ENCODE measurements around the gene ZNF396.

ZNF396 gene

GRCh38 chr18:35348001-35348400 is 29.1 kb downstream of the ZNF396 start:
- no peak for TF ChIP-seq REST (IDR thresholded peaks at IDR 0.05; ENCODE audit: insufficient replicate concordance, low read depth)
- no peak for TF ChIP-seq POLR2AphosphoS5 (IDR thresholded peaks at IDR 0.05; ENCODE audit: low read depth)
- TF ChIP-seq GABPA (IDR thresholded peaks at IDR 0.05; ENCODE audit: low read depth), result no peak
- no peak for TF ChIP-seq CTCF (IDR thresholded peaks at IDR 0.05; ENCODE audit: insufficient read depth, low read length)
- no peak for TF ChIP-seq SPI1 (IDR thresholded peaks at IDR 0.05; ENCODE audit: borderline replicate concordance, low read depth)
- DNase-seq (ENCODE audit: low read depth in 1 of 2, low spot score in 1 of 2), result no peak
- H3K27ac ChIP-seq (replicated peaks), result no peak overlapping the region
- no peak overlapping the region for H3K4me3 ChIP-seq (replicated peaks; ENCODE audit: insufficient read depth, low read length)
- H3K27me3 ChIP-seq (ENCODE audit: insufficient read depth, poor library complexity, severe bottlenecking), result no peaks in the 10 kb centered on the region

- no peak overlapping the region for H3K4me3 ChIP-seq (replicated peaks; ENCODE audit: insufficient read depth, low read length)
- DNase-seq (ENCODE audit: low read depth in 1 of 2, low spot score in 1 of 2), result no peak
- no peak overlapping the region for H3K27ac ChIP-seq (replicated peaks)
- no peaks in the 10 kb centered on the region for H3K27me3 ChIP-seq (ENCODE audit: insufficient read depth, poor library complexity, severe bottlenecking)
- TF ChIP-seq GABPA (IDR thresholded peaks at IDR 0.05; ENCODE audit: low read depth), result no peak
- TF ChIP-seq REST (IDR thresholded peaks at IDR 0.05; ENCODE audit: insufficient replicate concordance, low read depth), result no peak
- TF ChIP-seq CTCF (IDR thresholded peaks at IDR 0.05; ENCODE audit: insufficient read depth, low read length), result no peak
- TF ChIP-seq POLR2AphosphoS5 (IDR thresholded peaks at IDR 0.05; ENCODE audit: low read depth), result no peak
- TF ChIP-seq SPI1 (IDR thresholded peaks at IDR 0.05; ENCODE audit: borderline replicate concordance, low read depth), result no peak
These were observed 31.2 kb downstream of the ZNF396 start for GRCh38 chr18:35345950-35346349.

- TF ChIP-seq SPI1 (IDR thresholded peaks at IDR 0.05; ENCODE audit: borderline replicate concordance, low read depth) (no peak), REST (IDR thresholded peaks at IDR 0.05; ENCODE audit: insufficient replicate concordance, low read depth) (no peak), GABPA (IDR thresholded peaks at IDR 0.05; ENCODE audit: low read depth) (no peak), POLR2AphosphoS5 (IDR thresholded peaks at IDR 0.05; ENCODE audit: low read depth) (no peak), CTCF (IDR thresholded peaks at IDR 0.05; ENCODE audit: insufficient read depth, low read length) (no peak)
- DNase-seq (ENCODE audit: low read depth in 1 of 2, low spot score in 1 of 2), result no peak
These were observed 31.6 kb downstream of the ZNF396 start for GRCh38 chr18:35345460-35345921.

More at GRCh38 chr18:35345460-35345921, 31.6 kb downstream of the ZNF396 start:
- Histone ChIP-seq H3K27ac (replicated peaks) (no peak overlapping the region), H3K4me3 (replicated peaks; ENCODE audit: insufficient read depth, low read length) (no peak overlapping the region), H3K27me3 (ENCODE audit: insufficient read depth, poor library complexity, severe bottlenecking) (no peaks in the 10 kb centered on the region)
